Fibroblast of the aortic adventitia (primary cell): ENCODE data around the gene LSP1. TPM values are rescaled to one million over a fixed set of nuclear protein-coding genes. Genes with fewer than 3 reads are reported as not detected.
"Not testable (repeated sequence)": the region's sequence is repeated elsewhere in the genome, so short reads cannot be mapped to it uniquely, and the experiment has no call there.

Source experiments
- DNase-seq: peaks from one replicate; pipeline ENCODE4 v3.0.0-alpha.2; 2010; ENCODE audit warnings: low read depth
- H3K4me3 ChIP-seq: 2 replicates; pipeline ENCODE4 v1.5.1; 2011; ENCODE audit warnings: low read depth, mild to moderate bottlenecking, control low read depth, low read length, moderate library complexity
- CTCF ChIP-seq: IDR thresholded peaks from 2 replicates; pipeline ENCODE4 v1.5.1; 2011; ENCODE audit warnings: mild to moderate bottlenecking, low read length, control low read depth, inconsistent platforms; ENCODE audit not compliant: insufficient read depth
- total RNA-seq: library from RNA; depleted of rRNA; stranded (reverse); fragments of >200 nt; gene quantifications from 2 replicates; pipeline ENCODE4 v1.2.3, GENCODE V29; 2012; ENCODE audit warnings: low replicate concordance

The LSP1 gene
- total RNA-seq = 18.7 and 40.2 TPM in 2 replicates

GRCh38 chr11:1852877-1853276, at the start of gene LSP1:
LSP1 (plus strand) TSS chr11:1853084; CDS start chr11:1853145, 61 bp downstream.
- H3K4me3 ChIP-seq = no peak within 1 kb of the TSS
- DNase-seq = no peak
- TF ChIP-seq CTCF = no peak

- no peak for DNase-seq
- TF ChIP-seq CTCF = no peak
These were observed 49.6 kb upstream of the LSP1 start for GRCh38 chr11:1803246-1803645.

GRCh38 chr11:1803835-1804519, 48.9 kb upstream of the LSP1 start:
- DNase-seq, H3K4me3 ChIP-seq: not testable (repeated sequence)

More at GRCh38 chr11:1803246-1803645, 49.6 kb upstream of the LSP1 start:
- no peak overlapping the region for H3K4me3 ChIP-seq

GRCh38 chr11:1805525-1805924, 47.4 kb upstream of the LSP1 start:
- TF ChIP-seq CTCF = no peak
- DNase-seq = no peak
- no peak overlapping the region for H3K4me3 ChIP-seq

DNA sequence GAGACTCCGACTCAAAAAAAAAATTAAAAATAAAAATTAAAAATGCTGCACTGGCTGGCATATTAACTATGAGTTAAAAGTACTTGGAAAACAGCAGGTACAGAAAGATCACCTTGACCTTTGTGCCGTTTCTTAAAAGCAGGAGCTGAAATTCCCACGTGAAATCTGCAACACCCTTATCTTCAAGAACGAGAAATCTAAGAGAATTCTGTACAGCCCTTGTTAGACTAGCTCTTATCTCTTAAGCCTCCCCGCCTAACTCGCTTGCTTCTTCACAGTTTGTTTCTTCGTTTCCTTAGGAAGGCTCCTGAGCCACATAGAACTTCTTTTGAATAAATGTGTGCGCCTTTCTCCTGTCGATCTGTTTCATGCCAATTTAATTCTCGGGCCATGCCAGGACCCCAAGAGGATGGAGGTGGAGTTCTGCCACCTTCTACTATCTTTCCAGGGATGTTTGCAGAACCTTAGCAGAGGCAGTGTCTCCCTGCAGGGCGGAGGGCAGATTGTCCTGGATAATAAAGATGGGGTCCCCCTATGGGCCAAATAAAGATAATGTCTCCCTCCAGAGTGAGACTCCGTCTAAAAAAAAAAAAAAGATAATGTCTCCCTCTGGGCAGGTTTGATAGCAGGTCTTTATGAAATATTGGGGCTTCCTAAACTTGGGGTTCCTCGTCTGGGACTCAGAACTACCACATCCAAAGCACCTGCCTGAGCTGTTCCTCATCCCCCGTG, 45.5 kb upstream of the LSP1 start:
- H3K4me3 ChIP-seq = no peak overlapping the region
- DNase-seq = no peak
- TF ChIP-seq CTCF = no peak

- no peak for DNase-seq
- H3K4me3 ChIP-seq = no peak overlapping the region
- TF ChIP-seq CTCF = no peak
These were observed 42.1 kb upstream of the LSP1 start for GRCh38 chr11:1810761-1811160.

DNA sequence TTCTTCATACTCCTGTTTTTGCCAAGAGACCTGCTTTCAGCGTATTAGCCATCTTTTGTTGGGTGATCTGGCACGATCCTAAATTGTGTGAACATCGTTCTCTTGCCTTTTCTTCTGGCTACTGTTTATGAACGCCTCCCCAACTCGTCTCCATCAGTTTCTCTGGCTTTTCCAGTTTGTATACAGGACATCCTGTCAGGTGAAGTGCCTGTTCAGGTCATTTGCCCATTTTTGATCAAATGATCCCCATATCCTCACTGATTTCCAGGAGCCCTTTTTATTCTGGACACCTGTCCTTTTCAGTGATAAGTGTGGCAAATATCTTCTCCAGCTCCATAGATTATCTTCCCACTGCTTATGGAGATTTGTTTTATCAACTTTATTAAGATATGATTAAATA, 40.6 kb upstream of the LSP1 start:
- no peak for DNase-seq
- no peak for TF ChIP-seq CTCF
- no peak overlapping the region for H3K4me3 ChIP-seq
